HepG2 (cell line): ENCODE results near the gene LRRC10B. TPM values are rescaled to one million over a fixed set of nuclear protein-coding genes. Genes with fewer than 3 reads are reported as not detected.

Source experiments
- ATAC-seq: fragments of 200-7000 bp; cut with Tn5 transposase; 3 replicates; pipeline ENCODE4 v1.9.1; 2020; ENCODE audit warnings: mild to moderate bottlenecking, moderate library complexity
- BruUV-seq: library from RNA; stranded (reverse); fragments of 400-500 nt; replicated peaks from 2 replicates; lab custom pipeline; 2021; lab: Mats Ljungman, UMichigan
- CTCF ChIA-PET: fragments of 300-600 bp; formaldehyde crosslinking; extraction: SDS; loops from one replicate; lab custom pipeline; 2021; ENCODE audit warnings: low total read pairs, inconsistent platforms, low intra/inter-chr PET ratio; lab: Yijun Ruan, JAX
- POLR2A ChIA-PET: fragments of 350-600 bp; sonication (Branson Sonifier 250); formaldehyde crosslinking; loops from one replicate; lab custom pipeline; 2020; ENCODE audit warnings: antibody characterized with exemption, inconsistent platforms; lab: Yijun Ruan, JAX
- DNase-seq: peaks from one replicate; pipeline ENCODE4 v3.0.0-alpha.2; 2015; ENCODE audit warnings: low spot score
- FAIRE-seq: peaks from 3 replicates; lab custom pipeline; 2011; peaks lifted over from hg19 to GRCh38; lab: Jason Lieb, UNC
- H2AFZ ChIP-seq: one replicate; pipeline ENCODE4 v1.6.1; 2011; ENCODE audit warnings: low read length, inconsistent platforms
- H3K27ac ChIP-seq: fragments of 300-600 bp; 3 replicates; pipeline ENCODE4 v1.8.0; 2011; ENCODE audit warnings: mixed run types, mild to moderate bottlenecking, mixed read lengths, low read length, inconsistent platforms; ENCODE audit not compliant: insufficient read depth; ENCODE audit errors: extremely low read length
- H3K27me3 ChIP-seq, 2 experiments: fragments of 200-600 bp in 1 of 2; 2 replicates in 1 of 2; 3 replicates in 1 of 2; pipeline versions ENCODE4 v1.6.0 to v1.8.0; 2011; ENCODE audit warnings: low read length in 2 of 2, mild to moderate bottlenecking in 2 of 2, moderate library complexity in 2 of 2, inconsistent platforms in 1 of 2; ENCODE audit not compliant: insufficient read depth in 2 of 2, control insufficient read depth in 1 of 2
- H3K36me3 ChIP-seq, 2 experiments: fragments of 200-600 bp in 1 of 2; replicated peaks in 1 of 2; 2 replicates in 1 of 2; 3 replicates in 1 of 2; pipeline versions ENCODE4 v1.5.1 to v1.8.0; 2011; ENCODE audit warnings: low read length in 2 of 2, inconsistent platforms in 1 of 2; ENCODE audit not compliant: insufficient read depth in 2 of 2, control insufficient read depth in 1 of 2
- H3K4me1 ChIP-seq: 2 replicates; pipeline ENCODE4 v1.5.1; 2012; ENCODE audit warnings: low read length, inconsistent platforms; ENCODE audit not compliant: insufficient read depth
- H3K4me2 ChIP-seq: 2 replicates; pipeline ENCODE4 v1.6.0; 2011; ENCODE audit warnings: low read depth, low read length, inconsistent platforms
- H3K4me3 ChIP-seq, 3 experiments: fragments of 200-600 bp in 1 of 3; sonication (generic), shearing (Covaris generic) in 1 of 3; replicated peaks in 1 of 3; 2 replicates each; pipeline ENCODE4 v1.5.1; 2011 to 2016; ENCODE audit warnings: low read length in 3 of 3, inconsistent platforms in 2 of 3, low read depth in 2 of 3, mild to moderate bottlenecking in 2 of 3, control low read depth in 1 of 3, mixed read lengths in 1 of 3; ENCODE audit not compliant: insufficient read depth in 1 of 3
- H3K79me2 ChIP-seq: one replicate; pipeline ENCODE4 v1.6.1; 2011; ENCODE audit warnings: low read length, inconsistent platforms; ENCODE audit not compliant: insufficient read depth
- H3K9ac ChIP-seq: 2 replicates; pipeline ENCODE4 v1.6.0; 2011; ENCODE audit warnings: mild to moderate bottlenecking, low read depth, low read length, inconsistent platforms; ENCODE audit not compliant: insufficient read depth
- H3K9me3 ChIP-seq: 2 replicates; pipeline ENCODE4 v1.5.1; 2012; ENCODE audit warnings: mild to moderate bottlenecking, low read length
- H4K20me1 ChIP-seq: 2 replicates; pipeline ENCODE4 v1.6.0; 2011; ENCODE audit warnings: inconsistent platforms, mild to moderate bottlenecking, low read length, moderate library complexity; ENCODE audit not compliant: insufficient read depth
- CBX5 ChIP-seq: sonication (generic); formaldehyde crosslinking; IDR thresholded peaks from 2 replicates; pipeline ENCODE4 v1.4.0; 2020; ENCODE audit warnings: missing genetic modification reagents, borderline replicate concordance
- IRF1 ChIP-seq: sonication (generic); formaldehyde crosslinking; IDR thresholded peaks from 2 replicates; pipeline ENCODE4 v1.4.0; 2020; ENCODE audit warnings: low read depth, mild to moderate bottlenecking, missing genetic modification reagents
- KLF13 ChIP-seq: sonication (generic); formaldehyde crosslinking; IDR thresholded peaks from 2 replicates; pipeline ENCODE4 v1.4.0; 2020; ENCODE audit warnings: mild to moderate bottlenecking, missing genetic modification reagents
- REST ChIP-seq, 2 experiments: IDR thresholded peaks; 2 replicates each; pipeline ENCODE4 v1.6.1; 2011 to 2012; ENCODE audit warnings: low read length in 2 of 2, borderline replicate concordance in 1 of 2, low read depth in 1 of 2, mild to moderate bottlenecking in 1 of 2, moderate library complexity in 1 of 2
- ZFP36L1 ChIP-seq: sonication (generic); formaldehyde crosslinking; IDR thresholded peaks from 2 replicates; pipeline ENCODE4 v1.8.0; 2022; ENCODE audit warnings: mild to moderate bottlenecking, missing genetic modification reagents, moderate library complexity
- ZNF232 ChIP-seq: sonication (generic); formaldehyde crosslinking; IDR thresholded peaks from 2 replicates; pipeline ENCODE4 v1.4.0; 2020; ENCODE audit warnings: missing genetic modification reagents, borderline replicate concordance
- ZNF318 ChIP-seq: sonication (generic); formaldehyde crosslinking; IDR thresholded peaks from 2 replicates; pipeline ENCODE4 v1.4.0; 2020; ENCODE audit warnings: mild to moderate bottlenecking, missing genetic modification reagents
- ZNF639 ChIP-seq: conservative IDR thresholded peaks from 2 replicates; pipeline ENCODE4 v1.6.1; 2018; ENCODE audit warnings: missing genetic modification reagents
- WGBS: methylation state at CpG from one replicate; pipeline ENCODE4 v1.1.6; 2017; ENCODE audit warnings: low lambda C conversion rate; 5-methylcytosine and 5-hydroxymethylcytosine counted together
- in situ Hi-C: cut with HindIII; loops from 2 replicates; pipeline ENCODE4 v1.10.0; 2017; ENCODE audit warnings: low pct_unique_long_range_greater_than_20kb; ENCODE audit not compliant: extremely low pct_ligation_motif_present
- intact Hi-C: fragments of 100-400 bp; cut with micrococcal nuclease; formaldehyde crosslinking; loops from one replicate; pipeline ENCODE4 v1.10.0; 2022; ENCODE audit not compliant: unreplicated experiment
- polyA plus RNA-seq, 8 experiments: library from polyadenylated mRNA; depleted of rRNA in 3 of 8; stranded (reverse) in 7 of 8; unstranded in 1 of 8; fragments of >200 nt; fragmentation: Illumina TruSeq in 4 of 8; extraction: Trizol in 4 of 8; gene quantifications; 2 replicates each; pipeline versions ENCODE4 v1.2.1 to v1.2.3, GENCODE V29; 2011 to 2016; ENCODE audit warnings: low read depth in 4 of 8, missing spikeins in 1 of 8, mixed read lengths in 1 of 8; ENCODE audit not compliant: insufficient read depth in 1 of 8
- total RNA-seq, 5 experiments: library from RNA; depleted of rRNA; stranded (reverse); fragments of >200 nt; fragmentation: Illumina TruSeq; extraction: Trizol; gene quantifications; 2 replicates each; pipeline ENCODE4 v1.2.3, GENCODE V29; 2016; ENCODE audit warnings: low read depth in 1 of 5

LRRC10B gene
- total and polyA plus RNA-seq, 2 of the 13 experiments (the other 11 are each of a cell fraction or from before 2014, with no cell fraction given): not detected

- H2AFZ ChIP-seq: no peak overlapping the region
- H4K20me1 ChIP-seq: no peaks in the 10 kb centered on the region
- no peak for ATAC-seq
- intact Hi-C loops (no loop called here), in situ Hi-C loops (no loop called here)
- no TSS peak for BruUV-seq
- no peak overlapping the region for H3K4me3 ChIP-seq
- H3K79me2 ChIP-seq: no peaks in the 10 kb centered on the region
- no peak overlapping the region for H3K4me2 ChIP-seq
- no peaks in the 10 kb centered on the region for H3K36me3 ChIP-seq
- ChIA-PET POLR2A (interaction anchor here (1.4 kb wide), 1 partner anchor 9 kb away, joined by 4 read pairs; no protein-coding TSS in a partner anchor), CTCF (no interaction called here)
- no peak for FAIRE-seq
- H3K27ac ChIP-seq: no peak overlapping the region
- H3K9ac ChIP-seq: no peak overlapping the region
- no peak for DNase-seq
- no peaks in the 10 kb centered on the region for H3K9me3 ChIP-seq
- H3K4me1 ChIP-seq: peaks cover 25% of the 10 kb centered on the region
- whole genome bisulfite sequencing: 70% methylated on average over 5 of the region's 9 CpGs
- H3K27me3 ChIP-seq: peaks cover 3 to 5% of the 10 kb centered on the region in 2 experiments; a peak in 2 of 5 replicates
- TF ChIP-seq ZNF639 (CRISPR knock-in tag) (no peak), ZNF318 (no peak), CBX5 (no peak), KLF13 (CRISPR knock-in tag) (no peak), IRF1 (CRISPR knock-in tag) (no peak), REST (IDR thresholded peaks at IDR 0.05; ENCODE audit: borderline replicate concordance in 1 of 2, low read depth in 1 of 2, low read length in 2 of 2) (no peak), ZFP36L1 (no peak), ZNF232 (CRISPR knock-in tag) (no peak)
Measured at GRCh38 chr11:61497876-61498275, 10.7 kb upstream of the LRRC10B start.
